Measurements from ENCODE around the gene GATAD2A.

- TF ChIP-seq REST (IDR thresholded peaks at IDR 0.05) (no peak), ZBTB33 (IDR thresholded peaks at IDR 0.05) (no peak), RAD21 (IDR thresholded peaks at IDR 0.05) (no peak), TAF1 (conservative IDR thresholded peaks at IDR 0.05) (no peak), HNF4A (conservative IDR thresholded peaks at IDR 0.05) (no peak), CTCF (IDR thresholded peaks at IDR 0.05; ENCODE audit: low read depth, low read length, missing input control) (no peak), YY1 (IDR thresholded peaks at IDR 0.05) (no peak)
These were observed 18.4 kb upstream of the GATAD2A start for GRCh38 chr19:19387108-19387507.
